Measurements from ENCODE around the gene GUCY2F.

Gene GUCY2F

GRCh38 chrX:109327251-109327650, 154.6 kb downstream of the GUCY2F start:
- no peak for DNase-seq
